DND-41 (cell line): ENCODE results near the gene DEFB108B.
"Not testable (repeated sequence)": the region's sequence is repeated elsewhere in the genome, so short reads cannot be mapped to it uniquely, and the experiment has no call there.

ENCODE experiments used
- ATAC-seq: fragments of 200-7000 bp; cut with Tn5 transposase; 3 replicates; pipeline ENCODE4 v1.9.1; 2021; ENCODE audit warnings: low read depth; ENCODE audit not compliant: insufficient read depth
- DNase-seq: peaks from one replicate; pipeline ENCODE4 v3.0.0-alpha.2; 2020
- H2AFZ ChIP-seq: 2 replicates; pipeline ENCODE4 v1.6.0; 2012; ENCODE audit warnings: low read depth, low read length
- H3K27ac ChIP-seq: 2 replicates; pipeline ENCODE4 v1.5.1; 2012; ENCODE audit warnings: low read length, inconsistent platforms
- H3K27me3 ChIP-seq: fragments of 200-600 bp; sonication (generic); 2 replicates; pipeline ENCODE4 v1.6.0; 2012; ENCODE audit warnings: low read length, mild to moderate bottlenecking, inconsistent platforms; ENCODE audit not compliant: insufficient read depth, poor library complexity
- H3K36me3 ChIP-seq: 2 replicates; pipeline ENCODE4 v1.5.1; 2012; ENCODE audit warnings: low read length, inconsistent platforms; ENCODE audit not compliant: insufficient read depth
- H3K4me1 ChIP-seq: 2 replicates; pipeline ENCODE4 v1.5.1; 2012; ENCODE audit warnings: mild to moderate bottlenecking, low read length; ENCODE audit not compliant: insufficient read depth
- H3K4me2 ChIP-seq: 2 replicates; pipeline ENCODE4 v1.6.0; 2012; ENCODE audit warnings: mild to moderate bottlenecking, moderate library complexity, low read length, inconsistent platforms; ENCODE audit not compliant: insufficient read depth
- H3K4me3 ChIP-seq, 2 experiments: fragments of 200-600 bp in 1 of 2; shearing (Covaris generic) in 1 of 2; 2 replicates each; pipeline ENCODE4 v1.5.1; 2012 to 2016; ENCODE audit warnings: inconsistent platforms in 2 of 2, low read length in 2 of 2, mild to moderate bottlenecking in 2 of 2, low read depth in 1 of 2, moderate library complexity in 1 of 2
- H3K79me2 ChIP-seq: 2 replicates; pipeline ENCODE4 v1.6.0; 2012; ENCODE audit warnings: low read length, inconsistent platforms; ENCODE audit not compliant: insufficient read depth
- H3K9ac ChIP-seq: 2 replicates; pipeline ENCODE4 v1.6.0; 2012; ENCODE audit warnings: low read depth, mild to moderate bottlenecking, inconsistent platforms, low read length, moderate library complexity
- H3K9me3 ChIP-seq: 2 replicates; pipeline ENCODE4 v1.5.1; 2012; ENCODE audit warnings: low read length, moderate library complexity, mild to moderate bottlenecking, inconsistent platforms; ENCODE audit not compliant: insufficient read depth, severe bottlenecking
- H4K20me1 ChIP-seq: 2 replicates; pipeline ENCODE4 v1.6.0; 2012; ENCODE audit warnings: low read length; ENCODE audit not compliant: insufficient read depth
- TF ChIP-seq, protein P1 (sequence below): IDR thresholded peaks from 2 replicates; pipeline ENCODE4 v1.5.1; 2012; ENCODE audit warnings: borderline replicate concordance, low read length, moderate library complexity, mild to moderate bottlenecking; ENCODE audit not compliant: poor library complexity, severe bottlenecking; ENCODE audit errors: extremely low read depth

Gene DEFB108B

DNA sequence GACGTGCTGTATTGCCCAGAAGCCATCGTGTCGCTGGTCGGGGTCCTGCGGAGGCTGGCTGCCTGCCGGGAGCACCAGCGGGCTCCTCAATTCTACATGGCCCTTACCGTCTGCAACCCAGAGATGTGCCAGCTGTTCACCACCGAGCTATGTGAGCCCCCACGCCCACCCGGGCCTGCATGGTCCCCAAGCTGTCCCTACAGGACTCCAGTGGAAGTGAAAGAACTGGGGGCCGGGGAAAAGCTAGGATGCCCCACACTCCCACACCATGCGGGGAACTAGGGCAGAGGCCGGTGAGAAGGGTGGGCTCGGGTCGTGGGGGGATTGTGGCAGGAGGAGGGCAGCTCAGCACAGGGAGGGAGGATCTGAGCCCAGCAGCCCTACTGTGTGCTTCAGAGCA lies 37.0 kb upstream of the DEFB108B start:
- H3K9me3 ChIP-seq, DNase-seq, H3K79me2 ChIP-seq, H3K27ac ChIP-seq, H3K4me2 ChIP-seq, H3K9ac ChIP-seq, H3K27me3 ChIP-seq, H4K20me1 ChIP-seq, H3K4me3 ChIP-seq, ATAC-seq, H2AFZ ChIP-seq, H3K36me3 ChIP-seq, H3K4me1 ChIP-seq: not testable (repeated sequence)

DNA sequence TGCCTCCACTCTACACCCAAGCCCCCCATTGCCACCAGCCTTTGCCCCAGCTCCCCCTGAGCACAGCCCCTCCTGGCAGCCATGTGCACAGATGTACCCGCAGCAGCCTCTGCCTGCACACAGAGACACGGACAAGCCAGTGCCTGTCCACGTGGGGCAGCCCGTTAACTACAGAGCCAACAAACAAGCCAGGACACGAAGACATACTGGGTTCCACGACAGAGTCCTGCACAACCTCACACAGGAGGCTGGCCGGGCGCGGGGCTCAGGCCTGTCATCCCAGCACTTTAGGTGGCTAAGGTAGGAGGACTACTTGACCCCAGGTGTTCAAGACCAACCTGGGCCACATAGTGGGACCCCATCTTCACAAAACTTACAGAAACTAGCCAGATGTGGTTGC lies 36.2 kb upstream of the DEFB108B start:
- not testable (repeated sequence) for H3K27ac ChIP-seq, DNase-seq, H3K4me3 ChIP-seq, H3K27me3 ChIP-seq, H3K79me2 ChIP-seq, ATAC-seq, H3K9ac ChIP-seq, H3K4me1 ChIP-seq, H3K4me2 ChIP-seq, H2AFZ ChIP-seq, H3K9me3 ChIP-seq, H3K36me3 ChIP-seq, H4K20me1 ChIP-seq

DNA sequence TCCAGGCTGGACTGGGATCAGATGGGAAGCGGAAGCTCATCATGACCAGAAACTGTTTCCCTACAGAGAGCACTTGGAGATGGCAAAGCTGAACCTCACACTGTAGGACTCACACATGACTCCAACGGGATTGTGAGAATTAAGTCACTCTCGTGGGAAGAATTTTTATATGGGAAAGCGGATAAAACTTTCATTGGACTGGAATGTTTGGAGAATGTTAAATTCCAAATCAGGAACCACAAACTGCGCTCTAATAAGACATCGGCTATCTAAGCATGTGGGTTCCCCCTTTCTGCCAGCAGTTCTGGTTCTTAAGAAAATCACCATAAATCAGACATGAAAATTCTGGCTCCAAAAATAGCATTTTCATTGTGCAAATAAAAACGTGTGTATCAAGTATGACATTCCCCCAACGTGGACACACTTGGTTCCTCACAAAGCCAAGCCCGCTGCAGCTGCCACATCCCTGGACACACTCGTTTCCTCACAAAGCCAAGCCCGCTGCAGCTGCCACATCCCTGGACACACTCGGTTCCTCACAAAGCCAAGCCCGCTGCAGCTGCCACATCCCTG lies 33.4 kb upstream of the DEFB108B start:
- not testable (repeated sequence) for H3K27ac ChIP-seq, H3K4me2 ChIP-seq

DNA sequence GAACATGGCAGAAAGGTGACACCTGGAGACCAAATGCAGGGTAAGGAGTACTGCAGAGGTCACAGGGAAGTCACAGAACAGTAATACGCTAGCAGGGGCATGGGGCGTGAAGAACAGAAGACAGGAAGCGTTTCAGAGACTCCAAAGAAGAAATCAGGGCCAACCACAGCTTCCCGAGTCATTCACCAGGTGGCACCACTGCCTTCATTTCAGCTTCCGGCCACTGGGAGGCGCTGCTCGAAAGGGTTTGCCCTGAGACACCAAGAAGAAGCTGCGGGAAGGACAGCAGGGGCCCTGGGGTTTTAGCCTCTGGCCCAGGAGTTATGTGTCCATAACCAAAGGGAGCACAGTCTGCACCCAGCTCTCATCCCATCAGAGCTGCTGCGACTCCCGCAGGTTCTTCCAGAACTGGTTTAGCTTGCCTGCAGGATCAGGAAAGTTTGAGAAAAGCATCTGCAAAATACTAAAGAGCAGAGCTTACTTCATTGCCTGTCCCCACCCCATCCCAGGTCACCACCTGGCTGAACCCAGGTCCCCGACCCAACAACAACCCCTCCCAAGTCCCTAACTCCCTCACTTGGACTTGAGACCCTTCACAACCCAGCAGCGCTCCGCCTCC lies 32.6 kb upstream of the DEFB108B start:
- not testable (repeated sequence) for H3K9me3 ChIP-seq, H3K4me1 ChIP-seq, H3K4me2 ChIP-seq, H3K27ac ChIP-seq, H3K4me3 ChIP-seq, H3K9ac ChIP-seq, H2AFZ ChIP-seq, H3K36me3 ChIP-seq, H3K27me3 ChIP-seq, H4K20me1 ChIP-seq, H3K79me2 ChIP-seq
- ATAC-seq (peak; percentile 64; the same call in 2 of the 3 replicates), DNase-seq (peak; percentile 91)
- TF ChIP-seq, protein P1, sequence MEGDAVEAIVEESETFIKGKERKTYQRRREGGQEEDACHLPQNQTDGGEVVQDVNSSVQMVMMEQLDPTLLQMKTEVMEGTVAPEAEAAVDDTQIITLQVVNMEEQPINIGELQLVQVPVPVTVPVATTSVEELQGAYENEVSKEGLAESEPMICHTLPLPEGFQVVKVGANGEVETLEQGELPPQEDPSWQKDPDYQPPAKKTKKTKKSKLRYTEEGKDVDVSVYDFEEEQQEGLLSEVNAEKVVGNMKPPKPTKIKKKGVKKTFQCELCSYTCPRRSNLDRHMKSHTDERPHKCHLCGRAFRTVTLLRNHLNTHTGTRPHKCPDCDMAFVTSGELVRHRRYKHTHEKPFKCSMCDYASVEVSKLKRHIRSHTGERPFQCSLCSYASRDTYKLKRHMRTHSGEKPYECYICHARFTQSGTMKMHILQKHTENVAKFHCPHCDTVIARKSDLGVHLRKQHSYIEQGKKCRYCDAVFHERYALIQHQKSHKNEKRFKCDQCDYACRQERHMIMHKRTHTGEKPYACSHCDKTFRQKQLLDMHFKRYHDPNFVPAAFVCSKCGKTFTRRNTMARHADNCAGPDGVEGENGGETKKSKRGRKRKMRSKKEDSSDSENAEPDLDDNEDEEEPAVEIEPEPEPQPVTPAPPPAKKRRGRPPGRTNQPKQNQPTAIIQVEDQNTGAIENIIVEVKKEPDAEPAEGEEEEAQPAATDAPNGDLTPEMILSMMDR = peak; percentile 79

More for the DNA sequence above, 33.4 kb upstream of the DEFB108B start:
- H4K20me1 ChIP-seq, H3K4me3 ChIP-seq, DNase-seq, H3K9me3 ChIP-seq, H3K9ac ChIP-seq, H3K4me1 ChIP-seq, H3K36me3 ChIP-seq, H2AFZ ChIP-seq, ATAC-seq, H3K79me2 ChIP-seq, H3K27me3 ChIP-seq: not testable (repeated sequence)

DNA sequence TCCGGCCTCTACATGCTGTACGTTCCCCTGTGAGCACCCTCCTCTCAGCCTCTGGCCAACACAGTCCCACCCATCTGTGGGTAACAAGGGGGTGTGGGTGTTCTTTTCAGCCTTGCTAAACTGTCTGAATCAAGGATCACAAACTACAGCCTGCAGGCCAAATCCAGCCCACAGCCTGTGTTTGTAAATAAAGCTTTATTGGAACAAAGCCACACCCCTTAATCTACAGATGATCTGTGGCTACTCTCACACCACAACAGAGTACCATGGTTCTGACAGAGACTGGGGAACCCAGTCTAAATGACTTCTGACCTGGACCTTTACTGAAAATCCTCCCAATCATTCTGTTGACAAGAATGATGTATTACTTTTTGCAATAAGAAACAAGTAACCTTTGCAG lies 32.0 kb upstream of the DEFB108B start:
- not testable (repeated sequence) for H4K20me1 ChIP-seq, H3K4me3 ChIP-seq, H3K4me1 ChIP-seq, H3K79me2 ChIP-seq, DNase-seq, H3K9ac ChIP-seq, H3K27me3 ChIP-seq, H2AFZ ChIP-seq, ATAC-seq, H3K4me2 ChIP-seq, H3K9me3 ChIP-seq, H3K36me3 ChIP-seq, H3K27ac ChIP-seq

DNA sequence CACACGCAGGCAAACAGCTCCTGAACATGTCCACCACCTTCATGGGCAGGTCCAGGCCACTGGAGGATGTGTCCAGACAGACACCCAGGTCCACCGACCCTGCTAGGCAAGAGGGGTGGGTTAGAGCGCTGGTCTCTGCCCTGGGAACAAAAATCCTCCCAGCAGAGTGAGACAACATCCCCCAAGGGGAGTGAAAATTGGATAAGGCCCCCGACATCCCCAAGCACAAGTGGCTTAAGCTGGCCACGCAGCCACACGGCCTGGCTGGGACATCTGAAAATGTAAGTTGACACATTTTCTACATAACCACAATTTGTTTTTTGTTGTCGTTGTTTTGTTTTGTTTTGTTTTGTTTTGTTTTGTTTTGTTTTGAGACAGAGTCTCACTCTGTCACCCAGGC lies 30.1 kb upstream of the DEFB108B start:
- H3K9me3 ChIP-seq, H2AFZ ChIP-seq, H3K79me2 ChIP-seq, H3K9ac ChIP-seq, H3K4me3 ChIP-seq, H4K20me1 ChIP-seq, ATAC-seq, H3K27me3 ChIP-seq, H3K27ac ChIP-seq, H3K4me2 ChIP-seq, H3K36me3 ChIP-seq, H3K4me1 ChIP-seq, DNase-seq: not testable (repeated sequence)

DNA sequence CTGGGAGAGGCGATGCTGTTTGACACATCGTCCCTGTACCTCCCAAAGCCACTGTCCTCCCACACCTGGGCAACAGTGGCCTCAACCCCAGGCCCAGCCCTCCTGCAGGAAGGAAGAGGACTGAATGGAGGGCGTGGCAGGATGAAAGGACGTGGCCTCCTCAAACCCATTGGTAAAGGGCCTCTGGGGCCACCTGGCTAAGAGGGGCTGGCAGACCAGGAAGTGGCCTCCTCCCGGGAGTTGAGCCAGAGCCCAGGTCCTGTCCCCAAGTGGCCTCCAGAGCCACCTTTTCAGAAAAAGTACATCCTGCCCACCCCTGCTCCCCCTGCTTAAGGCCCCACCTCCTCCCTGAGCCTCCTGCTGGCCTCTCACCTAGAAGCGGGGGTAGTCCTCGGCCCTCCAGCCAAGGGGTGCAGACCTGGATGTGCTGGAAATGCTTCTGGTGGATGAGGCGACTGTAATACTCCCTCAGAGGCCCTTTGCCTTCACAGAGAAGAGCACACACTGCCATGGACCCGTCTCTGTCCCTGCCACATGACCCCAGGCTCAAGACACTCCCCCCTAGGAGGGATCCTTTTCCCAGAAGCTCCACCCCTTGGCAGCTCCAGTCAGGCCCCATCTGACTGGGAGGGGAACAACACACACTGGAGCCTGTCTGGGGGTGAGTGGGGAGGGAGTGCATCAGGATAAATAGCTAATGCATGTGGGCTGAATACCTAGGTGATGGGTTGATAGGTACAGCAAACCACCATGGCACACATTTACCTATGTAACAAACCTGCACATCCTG lies 28.6 kb upstream of the DEFB108B start:
- not testable (repeated sequence) for DNase-seq, H3K4me3 ChIP-seq, H3K79me2 ChIP-seq, H3K9me3 ChIP-seq, H3K9ac ChIP-seq, H3K36me3 ChIP-seq, H3K4me2 ChIP-seq, ATAC-seq, H3K27ac ChIP-seq, H3K4me1 ChIP-seq, H4K20me1 ChIP-seq, H2AFZ ChIP-seq, H3K27me3 ChIP-seq
